ENCODE measurements around the gene PON2.
A peak's percentile ranks its signal among the peaks of the same experiment; 100 is the strongest.

Gene PON2

GRCh38 chr7:95481271-95482165 is 46.7 kb upstream of the PON2 start (continued):
- TF ChIP-seq ZNF221 (tag by site-specific recombination; IDR thresholded peaks at IDR 0.05; ENCODE audit: borderline replicate concordance) = no peak
- no peak for TF ChIP-seq ZNF404 (tag by site-specific recombination; IDR thresholded peaks at IDR 0.05)

GRCh38 chr7:95479992-95480624 is 45.3 kb upstream of the PON2 start:
- H3K9me3 ChIP-seq (ENCODE audit: control insufficient read depth, insufficient read depth, low read depth, low read length) = no peaks in the 10 kb centered on the region
- no peak for TF ChIP-seq ZNF138 (tag by site-specific recombination; IDR thresholded peaks at IDR 0.05; ENCODE audit: borderline replicate concordance)
- TF ChIP-seq BCL11A (tag by site-specific recombination; IDR thresholded peaks at IDR 0.05; ENCODE audit: low read depth) = no peak
- TF ChIP-seq REST (tag by site-specific recombination; IDR thresholded peaks at IDR 0.05) = no peak
- TF ChIP-seq ZNF18 (tag by site-specific recombination; IDR thresholded peaks at IDR 0.05) = no peak
- no peak for TF ChIP-seq ZNF621 (tag by site-specific recombination; IDR thresholded peaks at IDR 0.05)
- no peak for TF ChIP-seq ZNF473 (tag by site-specific recombination; IDR thresholded peaks at IDR 0.05)
- TF ChIP-seq HOXD13 (CRISPR knock-in tag; IDR thresholded peaks at IDR 0.05; ENCODE audit: borderline replicate concordance) = no peak
- TF ChIP-seq ZIC2 (tag by site-specific recombination; IDR thresholded peaks at IDR 0.05) = no peak
- TF ChIP-seq OSR2 (tag by site-specific recombination; IDR thresholded peaks at IDR 0.05) = no peak
- no peak overlapping the region for H3K4me3 ChIP-seq (ENCODE audit: low read depth, low read length)
- ChIA-PET CTCF (interaction anchor here (0.5 to 2.0 kb wide), 10 partner anchors 10 to 1031 kb away, joined by 3 to 9 read pairs (median 4); no protein-coding TSS in a partner anchor), POLR2A (no interaction called here)
- H3K36me3 ChIP-seq (ENCODE audit: control insufficient read depth in 2 of 2, insufficient read depth in 1 of 2, low read length in 2 of 2) = no peaks in the 10 kb centered on the region
- H3K4me1 ChIP-seq (ENCODE audit: control insufficient read depth, insufficient read depth, low read length) = no peaks in the 10 kb centered on the region
- no peak overlapping the region for H3K27ac ChIP-seq (ENCODE audit: extremely low read depth, low read depth, low read length)

GRCh38 chr7:95478272-95479037 is 43.6 kb upstream of the PON2 start:
- Histone ChIP-seq H3K4me3 (ENCODE audit: low read depth, low read length) (no peak overlapping the region), H3K27ac (ENCODE audit: extremely low read depth, low read depth, low read length) (no peak overlapping the region), H3K36me3 (ENCODE audit: control insufficient read depth in 2 of 2, insufficient read depth in 1 of 2, low read length in 2 of 2) (no peaks in the 10 kb centered on the region), H3K4me1 (ENCODE audit: control insufficient read depth, insufficient read depth, low read length) (no peaks in the 10 kb centered on the region), H3K9me3 (ENCODE audit: control insufficient read depth, insufficient read depth, low read depth, low read length) (no peaks in the 10 kb centered on the region)
- no peak for TF ChIP-seq ZNF768 (tag by site-specific recombination; IDR thresholded peaks at IDR 0.05)
- TF ChIP-seq ZNF2 (tag by site-specific recombination; IDR thresholded peaks at IDR 0.05) = no peak
- TF ChIP-seq SP3 (tag by site-specific recombination; IDR thresholded peaks at IDR 0.05) = no peak
- TF ChIP-seq GLI2 (tag by site-specific recombination; IDR thresholded peaks at IDR 0.05; ENCODE audit: borderline replicate concordance, low read depth) = no peak
- no peak for TF ChIP-seq FEZF1 (tag by site-specific recombination; IDR thresholded peaks at IDR 0.05)
- no peak for TF ChIP-seq PRDM2 (tag by site-specific recombination; IDR thresholded peaks at IDR 0.05; ENCODE audit: borderline replicate concordance)
- TF ChIP-seq TCF7L2 (IDR thresholded peaks at IDR 0.05; ENCODE audit: borderline replicate concordance, low read depth, low read length) = no peak
- TF ChIP-seq ZNF654 (tag by site-specific recombination; IDR thresholded peaks at IDR 0.05; ENCODE audit: low read depth) = peak; percentile 20; the same call in 1 of the 2 replicates
- ChIA-PET POLR2A (no interaction called here), CTCF (interaction anchor here (0.6 to 3.2 kb wide), 14 partner anchors 9 to 1606 kb away, joined by 3 to 27 read pairs (median 4); partner anchors contain the start of gene ASB4)
